Erythroblast (primary cell): Measurements from ENCODE around the gene NEDD4L.

Source experiments
- GATA1 ChIP-seq: IDR thresholded peaks from 2 replicates; pipeline ENCODE4 v1.6.1; 2011; ENCODE audit warnings: low read depth, mild to moderate bottlenecking, control low read depth, low read length, moderate library complexity
- POLR2A ChIP-seq: IDR thresholded peaks from 2 replicates; pipeline ENCODE4 v1.6.1; 2011; ENCODE audit warnings: mild to moderate bottlenecking, low read length

DNA sequence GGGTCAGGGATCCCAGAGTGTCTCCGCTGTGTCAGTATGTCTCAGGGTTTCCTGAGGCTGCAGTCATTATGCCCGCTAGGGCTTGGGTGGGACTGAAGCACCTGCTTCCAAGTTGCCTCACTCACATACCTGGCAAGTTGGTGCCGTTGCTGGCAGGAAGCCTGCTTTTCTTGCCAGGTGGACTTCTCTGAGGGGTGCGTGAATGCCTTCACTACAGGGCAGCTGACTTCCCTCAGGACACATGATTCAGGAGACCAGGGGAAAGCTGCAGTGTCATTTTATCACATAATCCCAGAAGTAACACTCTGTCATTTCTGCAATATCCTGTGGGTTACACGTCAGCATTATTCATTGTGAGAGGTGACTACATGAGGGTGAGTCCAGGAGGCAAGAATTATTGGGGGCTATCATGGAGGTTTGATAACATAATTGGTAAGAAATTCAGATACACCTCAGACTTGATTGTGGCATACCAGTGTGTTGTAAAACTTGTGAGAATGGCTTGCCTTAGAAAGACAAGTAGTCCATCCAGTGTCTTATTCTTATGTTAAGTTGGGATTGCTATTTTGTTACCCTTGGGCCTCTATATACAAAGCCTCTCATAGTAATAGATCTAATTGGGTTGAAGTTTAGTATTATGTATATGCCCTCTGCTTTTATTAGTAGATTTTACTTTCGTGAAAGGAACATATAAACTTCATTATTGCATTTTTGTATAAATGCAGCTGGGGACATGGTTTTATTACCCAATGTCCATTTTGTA lies 44.1 kb downstream of the NEDD4L start:
- TF ChIP-seq POLR2A = peak; percentile 65
- TF ChIP-seq GATA1 = no peak
